Smooth muscle cell (in vitro differentiated cells): Measurements from ENCODE around the gene SEPTIN2. TPM values are rescaled to one million over a fixed set of nuclear protein-coding genes. Genes with fewer than 3 reads are reported as not detected.
"Not testable (repeated sequence)": the region's sequence is repeated elsewhere in the genome, so short reads cannot be mapped to it uniquely, and the experiment has no call there.

Experiments used
- DNase-seq: peaks from one replicate; lab custom pipeline; 2025; ENCODE audit not compliant: unreplicated experiment; lab: John Stamatoyannopoulos, UW
- H2AFZ ChIP-seq: fragments of 200-600 bp; sonication (generic); 2 replicates; pipeline ENCODE4 v1.6.0; 2016; ENCODE audit warnings: antibody characterized with exemption, low read depth, mild to moderate bottlenecking
- H3F3A ChIP-seq: fragments of 200-600 bp; sonication (generic); 2 replicates; pipeline ENCODE4 v1.6.0; 2017; ENCODE audit warnings: antibody characterized with exemption, low read depth
- H3K27ac ChIP-seq: fragments of 200-600 bp; sonication (generic); 2 replicates; pipeline ENCODE4 v1.5.1; 2016; ENCODE audit warnings: low read depth, mild to moderate bottlenecking
- H3K27me3 ChIP-seq: fragments of 200-600 bp; sonication (generic); 2 replicates; pipeline ENCODE4 v1.6.1; 2016; ENCODE audit warnings: low read depth, mild to moderate bottlenecking
- H3K36me3 ChIP-seq: fragments of 200-600 bp; sonication (generic); 2 replicates; pipeline ENCODE4 v1.5.1; 2016; ENCODE audit warnings: low read depth
- H3K4me1 ChIP-seq: fragments of 200-600 bp; sonication (generic); 2 replicates; pipeline ENCODE4 v1.5.1; 2016; ENCODE audit warnings: low read depth
- H3K4me2 ChIP-seq: fragments of 200-600 bp; sonication (generic); 2 replicates; pipeline ENCODE4 v1.6.0; 2016; ENCODE audit warnings: mild to moderate bottlenecking
- H3K4me3 ChIP-seq: fragments of 200-600 bp; sonication (generic); 2 replicates; pipeline ENCODE4 v1.5.1; 2016; ENCODE audit warnings: mild to moderate bottlenecking
- H3K79me2 ChIP-seq: fragments of 200-600 bp; sonication (generic); 2 replicates; pipeline ENCODE4 v1.6.0; 2016; ENCODE audit warnings: low read depth, mild to moderate bottlenecking
- H3K9ac ChIP-seq: fragments of 200-600 bp; sonication (generic); 2 replicates; pipeline ENCODE4 v1.6.0; 2016; ENCODE audit warnings: low read depth
- H3K9me3 ChIP-seq: fragments of 200-600 bp; sonication (generic); replicated peaks from 2 replicates; pipeline ENCODE4 v1.5.1; 2016; ENCODE audit warnings: low read depth
- H4K20me1 ChIP-seq: fragments of 200-600 bp; sonication (generic); 2 replicates; pipeline ENCODE4 v1.6.0; 2016; ENCODE audit warnings: low read depth
- CTCF ChIP-seq: fragments of 200-600 bp; sonication (generic); IDR thresholded peaks from 2 replicates; pipeline ENCODE4 v1.5.1; 2017; ENCODE audit warnings: borderline replicate concordance, mild to moderate bottlenecking, antibody characterized with exemption; ENCODE audit not compliant: insufficient read depth, poor library complexity, severe bottlenecking
- WGBS: methylation state at CpG from one replicate; pipeline ENCODE4 v1.1.7; 2016; ENCODE audit warnings: low lambda C conversion rate; 5-methylcytosine and 5-hydroxymethylcytosine counted together
- polyA plus RNA-seq: library from polyadenylated mRNA; unstranded; fragments of >200 nt; fragmentation: Nextera tagmentation; extraction: Ambion mirVana; gene quantifications from 2 replicates; pipeline ENCODE4 v1.2.1, GENCODE V29; 2016
- total RNA-seq: library from RNA; depleted of rRNA; stranded (reverse); fragments of >200 nt; gene quantifications from 2 replicates; pipeline ENCODE4 v1.2.3, GENCODE V29; 2014

Gene SEPTIN2
- total and polyA plus RNA-seq, 2 experiments from 2014 or later = 344 to 443 TPM

DNA sequence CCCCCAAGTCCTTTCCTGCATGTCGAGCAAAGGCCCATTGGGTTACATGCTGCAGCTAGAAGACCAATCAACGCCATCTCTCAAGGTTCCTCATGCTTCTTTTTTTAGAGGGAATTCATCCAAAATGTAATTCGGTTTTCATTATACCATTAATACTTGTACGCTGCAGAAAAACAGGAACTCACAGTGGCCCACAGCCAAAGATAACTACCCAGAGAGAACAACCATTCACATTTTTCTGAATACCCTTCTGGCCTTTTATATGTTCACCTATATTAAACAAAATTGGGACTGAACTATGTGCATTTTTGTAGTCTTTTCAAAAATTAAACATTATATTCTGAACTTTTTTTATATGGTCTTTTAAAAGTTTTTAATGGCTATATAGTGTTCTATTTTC is 66.1 kb downstream of the SEPTIN2 start:
- no peaks in the 10 kb centered on the region for H3K27me3 ChIP-seq
- H3K9me3 ChIP-seq = no peaks in the 10 kb centered on the region
- 93% methylated on average over 4 of the region's 4 CpGs for WGBS
- H3K79me2 ChIP-seq = peaks cover 48% of the 10 kb centered on the region
- H3K27ac ChIP-seq = no peak overlapping the region
- H3K4me1 ChIP-seq = peaks cover 10% of the 10 kb centered on the region
- H3K36me3 ChIP-seq = no peaks in the 10 kb centered on the region
- TF ChIP-seq CTCF = no peak
- no peak for DNase-seq
- H2AFZ ChIP-seq = no peak overlapping the region
- H3K4me2 ChIP-seq = no peak overlapping the region
- no peak overlapping the region for H3K4me3 ChIP-seq
- H4K20me1 ChIP-seq = peaks cover 59% of the 10 kb centered on the region
- no peak overlapping the region for H3K9ac ChIP-seq
- H3F3A ChIP-seq = no peaks in the 10 kb centered on the region

DNA sequence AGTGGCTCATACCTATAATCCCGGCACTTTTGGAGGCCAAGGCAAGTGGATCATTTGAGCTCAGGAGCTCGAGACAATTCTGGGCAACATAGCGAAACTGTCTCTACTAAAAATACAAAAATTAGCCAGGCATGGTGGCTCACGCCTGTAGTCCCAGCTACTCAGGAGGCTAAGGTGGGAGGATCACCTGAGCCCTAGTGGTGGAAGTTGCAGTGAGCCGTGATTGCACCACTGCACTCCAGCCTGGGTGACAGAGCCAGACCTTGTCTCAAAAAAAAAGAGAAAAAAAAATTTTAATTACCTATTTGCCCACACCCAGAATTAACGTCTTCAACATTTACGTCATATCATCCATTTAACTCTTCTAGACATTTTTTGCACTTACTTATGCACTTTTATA is 69.7 kb downstream of the SEPTIN2 start:
- H3F3A ChIP-seq, H3K27ac ChIP-seq, H3K27me3 ChIP-seq, H3K4me3 ChIP-seq, DNase-seq, H3K36me3 ChIP-seq, H2AFZ ChIP-seq, H3K4me1 ChIP-seq, H3K9ac ChIP-seq, H3K9me3 ChIP-seq, H3K4me2 ChIP-seq: not testable (repeated sequence)
- Histone ChIP-seq H4K20me1 (peaks cover 52% of the 10 kb centered on the region), H3K79me2 (peaks cover 30% of the 10 kb centered on the region)
- 99% methylated on average over 7 of the region's 7 CpGs for WGBS

DNA sequence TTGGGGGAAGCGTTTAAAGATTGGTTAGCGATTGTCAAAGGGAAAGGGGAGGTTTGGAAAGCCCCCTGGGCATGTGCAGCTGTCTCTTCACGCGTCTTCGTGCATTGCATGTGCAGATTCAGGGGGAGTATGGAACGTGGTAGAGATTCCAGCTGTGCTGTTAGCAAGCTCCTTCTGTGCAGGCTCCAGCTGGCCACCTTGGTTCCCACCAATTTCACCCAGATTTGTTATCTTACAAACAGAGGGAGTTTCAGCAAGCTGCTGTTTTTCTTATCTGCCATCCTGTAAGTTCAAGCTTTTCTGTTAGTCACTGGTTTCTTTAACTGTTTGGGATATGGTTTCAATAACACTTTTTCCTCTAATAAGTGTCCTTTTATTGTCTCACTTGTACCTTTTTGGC is 70.8 kb downstream of the SEPTIN2 start:
- H3K4me2 ChIP-seq = no peak overlapping the region
- H4K20me1 ChIP-seq = peaks cover 59% of the 10 kb centered on the region
- peaks cover 22% of the 10 kb centered on the region for H3K79me2 ChIP-seq
- no peak overlapping the region for H3K9ac ChIP-seq
- H3K4me1 ChIP-seq = peaks cover 10% of the 10 kb centered on the region
- H3K27ac ChIP-seq = no peak overlapping the region
- no peaks in the 10 kb centered on the region for H3K27me3 ChIP-seq
- H3F3A ChIP-seq = no peaks in the 10 kb centered on the region
- 84% methylated on average over 6 of the region's 6 CpGs for WGBS
- H3K36me3 ChIP-seq = peaks cover 6% of the 10 kb centered on the region
- no peaks in the 10 kb centered on the region for H3K9me3 ChIP-seq
- H2AFZ ChIP-seq = no peak overlapping the region
- no peak for TF ChIP-seq CTCF
- no peak for DNase-seq
- H3K4me3 ChIP-seq = no peak overlapping the region

DNA sequence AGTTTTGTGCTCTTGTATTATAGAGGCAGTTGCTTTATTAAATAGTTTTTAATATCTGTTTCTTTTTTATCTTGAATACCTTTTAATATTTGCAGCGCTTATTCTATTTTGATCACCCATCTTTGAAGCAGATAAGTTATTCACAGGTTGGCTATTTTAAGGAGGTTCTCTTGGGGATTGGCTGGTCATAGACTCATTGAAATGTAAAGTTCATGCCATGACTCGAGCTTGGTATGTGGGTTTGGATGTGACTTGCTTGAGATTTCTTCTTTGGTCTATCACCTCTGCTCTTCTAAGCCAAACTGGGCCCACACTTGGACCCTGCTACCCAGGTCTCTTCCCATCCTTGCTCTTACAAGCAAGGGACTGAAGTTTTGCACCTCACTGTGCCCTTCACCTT is 74.0 kb downstream of the SEPTIN2 start:
- Histone ChIP-seq H3F3A (no peaks in the 10 kb centered on the region), H3K27ac (no peak overlapping the region), H3K27me3 (no peaks in the 10 kb centered on the region), H3K4me2 (no peak overlapping the region), H3K79me2 (peaks cover 13% of the 10 kb centered on the region), H3K9me3 (no peaks in the 10 kb centered on the region), H3K4me3 (no peak overlapping the region), H3K36me3 (peaks cover 6% of the 10 kb centered on the region), H3K9ac (no peak overlapping the region), H2AFZ (no peak overlapping the region), H4K20me1 (peaks cover 46% of the 10 kb centered on the region), H3K4me1 (peaks cover 10% of the 10 kb centered on the region)
- no peak for DNase-seq
- 93% methylated on average over 2 of the region's 2 CpGs for WGBS
- no peak for TF ChIP-seq CTCF
